NCI-H2196 (cell line): ENCODE data around the gene CYTIP.

Experiments used
- DNase-seq: peaks from one replicate; lab custom pipeline; 2025; ENCODE audit not compliant: unreplicated experiment; lab: John Stamatoyannopoulos, UW

The CYTIP gene

DNA sequence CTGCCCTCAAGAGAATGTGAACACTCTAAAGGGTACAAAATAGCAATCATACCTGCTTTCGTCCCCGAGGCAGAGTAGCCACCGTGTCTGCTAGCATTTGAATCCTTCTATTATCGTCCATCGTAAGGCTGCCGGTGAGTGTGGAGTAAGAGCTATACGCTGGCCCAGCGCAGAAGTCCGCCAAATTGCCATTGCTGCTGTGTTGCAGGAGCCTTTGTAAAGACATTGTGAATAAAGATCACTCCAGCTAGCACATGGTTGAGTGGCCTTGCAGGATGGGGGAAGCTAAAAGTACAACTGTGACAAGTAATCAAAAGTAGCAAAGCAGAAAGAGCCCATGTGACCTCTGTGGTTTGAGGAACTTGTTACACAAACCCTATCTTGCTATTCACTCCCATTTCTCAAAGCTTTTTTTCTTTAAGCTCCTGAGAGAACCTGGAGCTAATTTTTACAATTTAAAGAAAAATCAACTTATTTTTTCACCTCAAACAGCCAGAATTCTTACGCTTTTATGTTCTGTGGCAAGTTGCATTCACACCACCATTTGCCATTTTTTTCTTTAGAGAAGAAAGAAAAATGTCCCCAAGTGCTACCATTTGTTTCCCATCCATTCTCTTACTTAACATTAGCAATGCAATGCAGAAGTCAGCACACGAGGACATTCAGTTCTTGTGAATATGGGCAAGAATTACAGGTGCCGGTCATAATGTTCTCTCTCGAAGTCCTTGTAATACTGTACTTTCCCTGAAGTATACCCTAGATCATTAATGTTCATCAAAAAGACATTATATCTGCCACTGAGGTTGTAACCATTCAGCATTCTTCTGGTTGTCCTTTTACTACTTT is at the start of gene CYTIP:
CYTIP (minus strand) TSS at position 295 of the 846 bp plus-strand sequence; CDS start at position 226, 69 bp downstream.
- DNase-seq: no peak

DNA sequence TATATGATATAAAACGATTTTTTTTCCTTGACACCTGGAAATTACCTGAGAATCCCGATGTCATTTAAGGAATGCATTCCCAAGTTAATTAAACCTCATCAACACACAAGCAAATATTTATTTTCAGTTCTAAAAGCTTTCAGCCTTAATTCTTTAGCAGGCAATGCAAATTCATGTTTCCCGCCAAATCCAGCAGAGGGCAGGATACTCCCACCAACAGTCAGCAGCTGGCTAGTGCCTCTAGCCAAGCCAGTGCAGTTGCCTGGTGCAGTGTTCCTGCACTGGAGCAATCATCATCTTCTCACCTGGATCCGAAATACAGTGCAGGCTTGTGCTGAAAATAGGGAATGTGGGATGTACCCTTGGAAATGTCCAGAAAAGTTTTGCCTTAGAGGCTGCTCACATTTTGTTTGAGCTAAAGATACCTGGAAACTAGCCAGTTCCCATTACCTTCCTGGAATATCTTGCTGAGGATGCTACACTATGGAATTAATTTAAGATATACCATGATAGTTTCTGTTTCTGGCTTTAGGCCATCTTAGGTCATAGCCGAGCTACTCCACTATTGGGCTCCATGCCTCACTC is 48.4 kb upstream of the CYTIP start:
- peak; percentile 79 for DNase-seq

DNA sequence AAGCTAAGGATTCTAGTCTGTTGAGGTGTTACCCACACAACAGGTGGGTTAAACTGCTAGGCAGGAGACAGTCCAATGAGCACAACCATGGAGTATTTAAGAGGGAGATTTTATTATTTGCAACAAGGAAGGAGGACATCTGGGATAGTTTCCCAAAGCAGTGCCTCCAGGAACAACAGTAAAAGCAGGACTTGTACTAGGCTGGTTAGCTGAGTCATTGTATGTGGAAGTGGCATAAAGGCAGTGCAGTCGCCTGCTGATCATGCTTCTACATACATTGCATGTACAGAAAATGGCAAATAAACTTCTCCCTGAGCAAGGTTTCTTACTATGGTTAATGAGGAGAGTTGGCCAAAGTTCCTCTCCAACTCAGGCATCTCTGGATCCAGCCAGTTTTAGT is 46.1 kb upstream of the CYTIP start:
- no peak for DNase-seq

DNA sequence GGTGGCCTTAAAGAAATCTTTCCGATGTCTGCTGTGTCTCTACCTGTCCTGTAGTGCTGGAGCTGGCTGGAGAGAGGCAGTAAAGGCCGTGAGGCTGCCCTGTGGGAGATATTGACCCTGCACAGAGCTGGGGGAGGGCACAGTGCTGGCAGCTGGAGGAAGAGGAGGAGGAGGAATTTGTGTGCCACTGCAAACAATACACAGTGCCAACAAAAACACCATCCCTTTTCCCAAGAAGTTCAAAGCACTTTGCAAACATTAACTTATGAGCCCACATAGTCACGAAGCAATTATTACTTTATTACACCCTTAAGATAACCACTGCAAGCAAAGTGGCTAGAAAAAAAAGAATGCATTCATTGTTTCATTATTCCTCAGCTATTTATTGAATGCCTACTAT is 45.0 kb upstream of the CYTIP start:
- no peak for DNase-seq

GRCh38 chr2:157487747-157488146 is 43.9 kb upstream of the CYTIP start:
- no peak for DNase-seq

GRCh38 chr2:157487271-157487610 is 43.4 kb upstream of the CYTIP start:
- DNase-seq: no peak

GRCh38 chr2:157486596-157487270 is 42.8 kb upstream of the CYTIP start:
- no peak for DNase-seq

DNA sequence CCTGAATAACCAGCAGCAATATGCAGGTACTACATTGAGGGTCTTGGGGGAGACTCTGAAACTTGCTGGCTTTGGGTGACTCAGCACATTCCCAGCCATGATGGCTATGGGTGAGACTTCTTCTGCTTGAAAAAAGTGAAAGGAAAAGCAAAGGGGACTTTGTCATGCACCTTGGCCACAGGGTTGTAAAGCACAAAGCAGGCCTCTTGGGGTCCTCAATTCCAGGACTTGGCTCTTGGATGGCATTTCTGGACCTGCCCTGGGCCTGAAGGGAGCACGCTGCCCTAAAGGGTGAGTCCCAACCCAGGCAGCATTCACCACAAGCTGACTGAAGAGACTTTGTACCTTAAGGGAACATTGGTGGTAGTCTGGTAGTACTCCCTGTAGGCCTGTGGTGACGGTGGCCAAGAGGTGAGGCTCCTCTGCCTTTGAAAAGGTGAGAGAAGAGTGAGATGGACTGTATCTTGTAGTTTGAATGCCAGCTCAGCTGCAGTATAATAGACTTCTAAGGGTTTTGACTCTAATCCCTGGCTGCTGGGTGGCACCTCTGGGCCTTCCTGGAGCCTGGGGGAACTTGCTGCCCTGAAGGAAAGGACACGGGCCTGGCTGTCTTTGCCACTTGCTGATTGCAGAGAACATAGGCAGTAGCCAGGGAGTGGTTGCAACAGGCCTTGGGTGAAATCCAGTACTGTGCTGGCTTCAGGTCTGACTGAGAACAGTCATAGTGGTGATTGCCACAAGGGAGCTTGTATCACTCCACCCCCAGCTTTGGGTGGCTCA is 36.5 kb upstream of the CYTIP start:
- no peak for DNase-seq

GRCh38 chr2:157479081-157480027 is 35.5 kb upstream of the CYTIP start:
- DNase-seq: no peak

GRCh38 chr2:157477919-157478318 is 34.0 kb upstream of the CYTIP start:
- DNase-seq: no peak

GRCh38 chr2:157476953-157477709 is 33.2 kb upstream of the CYTIP start:
- DNase-seq: no peak

DNA sequence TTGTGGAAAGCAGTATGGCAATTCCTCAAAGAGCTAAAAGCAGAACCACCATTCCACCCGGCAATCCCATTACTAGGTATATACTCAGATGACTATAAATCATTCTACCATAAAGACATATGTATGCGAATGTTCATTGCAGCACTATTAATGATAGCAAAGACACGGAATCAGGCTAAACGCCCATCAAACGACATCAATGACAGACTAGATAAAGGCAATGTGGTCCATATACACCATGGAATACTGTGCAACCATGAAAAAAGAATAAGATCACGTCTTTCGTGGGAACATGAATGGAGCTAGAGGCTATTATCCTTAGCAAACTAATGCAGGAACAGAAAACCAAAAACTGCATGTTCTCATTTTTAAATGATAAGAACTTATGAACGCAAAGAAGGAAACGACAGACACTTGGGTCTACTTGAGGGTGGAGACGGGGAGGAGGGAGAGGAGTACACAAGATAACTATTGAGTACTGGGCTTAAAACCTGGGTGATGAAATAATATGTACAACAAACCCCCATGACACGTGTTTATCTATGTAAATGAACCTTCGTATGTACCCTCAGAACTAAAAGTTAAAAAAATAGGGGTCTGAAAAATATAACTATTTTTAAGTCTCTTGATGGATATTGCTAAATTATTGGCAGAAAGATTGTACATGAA is 32.0 kb upstream of the CYTIP start:
- DNase-seq: no peak

DNA sequence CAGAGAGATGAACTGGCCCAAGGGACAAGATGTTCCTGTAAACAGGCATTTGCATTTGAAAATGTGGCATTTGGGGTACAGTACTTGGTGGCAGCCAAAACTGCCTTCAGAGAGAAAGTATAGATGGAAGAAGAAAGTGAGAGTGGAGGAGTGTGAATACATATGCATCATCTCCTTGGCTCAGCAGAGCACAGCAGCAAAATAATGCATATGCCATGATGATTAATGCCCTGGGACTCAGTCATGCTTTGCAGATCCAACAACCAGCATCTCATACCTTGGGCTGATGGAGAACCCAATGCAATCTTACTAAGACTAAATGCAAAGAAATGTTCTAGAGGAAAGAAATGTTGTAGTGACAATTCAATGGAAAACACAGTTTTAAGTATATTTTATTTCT is 29.7 kb upstream of the CYTIP start:
- DNase-seq: no peak

GRCh38 chr2:157471078-157471477 is 27.2 kb upstream of the CYTIP start:
- DNase-seq: no peak

GRCh38 chr2:157470321-157470720 is 26.4 kb upstream of the CYTIP start:
- no peak for DNase-seq

DNA sequence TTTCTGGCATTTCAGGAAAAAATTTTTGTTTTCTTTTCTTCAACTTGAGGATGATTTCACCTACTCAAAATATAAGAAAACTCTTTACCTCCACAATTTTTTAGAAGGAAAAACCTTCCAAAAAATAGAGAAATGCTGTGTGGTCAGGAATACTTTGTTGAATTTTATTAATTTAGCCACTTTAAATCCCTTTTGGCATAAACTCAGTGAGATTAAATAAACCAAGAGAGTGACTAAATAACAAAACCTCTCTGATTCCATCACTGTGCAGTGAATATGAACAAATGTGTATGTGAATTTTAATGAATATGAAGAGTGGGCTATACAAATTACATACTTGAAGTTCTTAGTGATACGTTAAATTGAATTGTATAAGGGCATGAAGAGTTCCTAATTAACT is 25.8 kb upstream of the CYTIP start:
- DNase-seq: no peak

- DNase-seq: no peak
Measured at GRCh38 chr2:157468931-157469708, 25.2 kb upstream of the CYTIP start.

- DNase-seq: no peak
Measured at GRCh38 chr2:157466764-157467163, 22.9 kb upstream of the CYTIP start.
